CD8-positive, alpha-beta memory T cell (primary cell): ENCODE data around the gene THBD. TPM values are rescaled to one million over a fixed set of nuclear protein-coding genes. Genes with fewer than 3 reads are reported as not detected.

Experiments used
- CTCF ChIA-PET: fragments of 350-600 bp; sonication (Branson Sonifier 250); formaldehyde crosslinking; loops from one replicate; lab custom pipeline; 2021; ENCODE audit warnings: antibody characterized with exemption; lab: Charles Lee
- POLR2A ChIA-PET: fragments of 350-600 bp; sonication (Branson Sonifier 250); formaldehyde crosslinking; loops from one replicate; lab custom pipeline; 2021; ENCODE audit warnings: antibody characterized with exemption; lab: Charles Lee
- DNase-seq, 5 donors: peaks; one replicate each; pipeline versions ENCODE4 v3.0.0 to v3.0.0-alpha.2; 2020 to 2022; ENCODE audit warnings: mixed read lengths in 1 of 5
- H3K27ac ChIP-seq: one replicate; pipeline ENCODE4 v1.7.0; 2013; ENCODE audit warnings: low read depth, mild to moderate bottlenecking, low read length, moderate library complexity
- H3K27me3 ChIP-seq: 2 replicates; pipeline ENCODE4 v1.7.0; 2013; ENCODE audit warnings: low read length, mild to moderate bottlenecking; ENCODE audit not compliant: insufficient read depth, poor library complexity, severe bottlenecking
- H3K36me3 ChIP-seq: 2 replicates; pipeline ENCODE4 v1.7.0; 2013; ENCODE audit warnings: mild to moderate bottlenecking, low read length, moderate library complexity; ENCODE audit not compliant: insufficient read depth
- H3K4me1 ChIP-seq: 2 replicates; pipeline ENCODE4 v1.7.0; 2013; ENCODE audit warnings: mild to moderate bottlenecking, low read length, moderate library complexity; ENCODE audit not compliant: insufficient read depth
- H3K4me3 ChIP-seq: 2 replicates; pipeline ENCODE4 v1.7.0; 2013; ENCODE audit warnings: mild to moderate bottlenecking, low read length
- H3K9me3 ChIP-seq: 2 replicates; pipeline ENCODE4 v1.7.0; 2013; ENCODE audit warnings: mild to moderate bottlenecking, low read length
- H3K27ac Mint-ChIP-seq, 8 donors: one replicate each; pipeline ENCODE4 v1.8.0; 2020 to 2021; ENCODE audit warnings: mixed read lengths in 8 of 8, mild to moderate bottlenecking in 6 of 8, inconsistent platforms in 3 of 8, moderate library complexity in 3 of 8
- H3K27me3 Mint-ChIP-seq, 2 donors: one replicate each; pipeline ENCODE4 v1.8.0; 2020 to 2021; ENCODE audit warnings: mixed read lengths in 2 of 2, mild to moderate bottlenecking in 1 of 2, moderate library complexity in 1 of 2
- H3K36me3 Mint-ChIP-seq, 3 donors: one replicate each; pipeline ENCODE4 v1.8.0; 2020 to 2021; ENCODE audit warnings: mixed read lengths in 3 of 3, inconsistent platforms in 1 of 3, mild to moderate bottlenecking in 1 of 3
- H3K4me1 Mint-ChIP-seq, 3 donors: one replicate each; pipeline ENCODE4 v1.8.0; 2020 to 2021; ENCODE audit warnings: mixed read lengths in 3 of 3, inconsistent platforms in 1 of 3, mild to moderate bottlenecking in 1 of 3
- H3K4me3 Mint-ChIP-seq, 7 donors: one replicate each; pipeline ENCODE4 v1.8.0; 2020 to 2021; ENCODE audit warnings: mixed read lengths in 7 of 7, mild to moderate bottlenecking in 6 of 7, moderate library complexity in 4 of 7, inconsistent platforms in 2 of 7
- H3K9me3 Mint-ChIP-seq, 5 donors: one replicate each; pipeline ENCODE4 v1.8.0; 2020 to 2022; ENCODE audit warnings: mixed read lengths in 5 of 5, mild to moderate bottlenecking in 3 of 5, moderate library complexity in 2 of 5, inconsistent platforms in 1 of 5
- polyA plus RNA-seq: library from polyadenylated mRNA; unstranded; fragments of 300-500 nt; fragmentation: Illumina TruSeq; gene quantifications from one replicate; pipeline ENCODE4 v1.2.3, GENCODE V29; 2021
- total RNA-seq, 2 experiments: library from RNA; stranded (reverse); gene quantifications; one replicate each; pipeline ENCODE4 v1.2.3, GENCODE V29; 2021

Gene THBD
- total and polyA plus RNA-seq, 3 experiments from 2014 or later, result 0.13 to 0.31 TPM; not detected in 1

GRCh38 chr20:23086931-23087411, 37.5 kb upstream of the THBD start:
- peak overlapping the region in 1 of 7 donors; percentile 35 for H3K4me3 Mint-ChIP-seq
- H3K27me3 ChIP-seq, result no peaks in the 10 kb centered on the region
- CTCF ChIA-PET, result no interaction called here
- no peaks in the 10 kb centered on the region for H3K9me3 Mint-ChIP-seq
- peaks cover 2 to 13% of the 10 kb centered on the region in 2 donors for H3K27me3 Mint-ChIP-seq
- no peaks in the 10 kb centered on the region for H3K4me1 ChIP-seq
- H3K27ac Mint-ChIP-seq, result no peak overlapping the region
- H3K9me3 ChIP-seq, result no peaks in the 10 kb centered on the region
- no peak for DNase-seq
- no peaks in the 10 kb centered on the region for H3K36me3 ChIP-seq
- no peak overlapping the region for H3K27ac ChIP-seq
- H3K4me3 ChIP-seq, result no peak overlapping the region
- no peaks in the 10 kb centered on the region for H3K36me3 Mint-ChIP-seq
- H3K4me1 Mint-ChIP-seq, result peaks cover 10 to 22% (median 12%) of the 10 kb centered on the region in 3 donors
- POLR2A ChIA-PET, result no interaction called here

- Histone ChIP-seq H3K9me3 (no peaks in the 10 kb centered on the region), H3K27ac (no peak within 1 kb of the TSS), H3K4me3 (no peak within 1 kb of the TSS), H3K36me3 (no peaks in the 10 kb centered on the region), H3K4me1 (no peaks in the 10 kb centered on the region), H3K27me3 (no peaks in the 10 kb centered on the region)
- peak within 1 kb of the TSS in 5 of 8 donors; percentile 33 to 72 (median 60) for H3K27ac Mint-ChIP-seq
- DNase-seq, result peak in 1 of 5 donors; percentile 7
- H3K36me3 Mint-ChIP-seq, result no peaks in the 10 kb centered on the region
- H3K9me3 Mint-ChIP-seq, result no peaks in the 10 kb centered on the region
- peak within 1 kb of the TSS; percentile 27 to 92 (median 70) for H3K4me3 Mint-ChIP-seq
- H3K27me3 Mint-ChIP-seq, result peaks cover 2 to 13% of the 10 kb centered on the region in 2 donors
- POLR2A ChIA-PET, result no interaction called here
- CTCF ChIA-PET, result no interaction called here
- peaks cover 10 to 23% (median 12%) of the 10 kb centered on the region in 3 donors for H3K4me1 Mint-ChIP-seq
These were observed 36.6 kb upstream of the THBD start, which contains the start of gene CD93 for GRCh38 chr20:23086056-23086566. Gene CD93, minus strand, starts transcription at chr20:23086324. Its CDS starts 132 bp downstream, at chr20:23086192.

- ChIA-PET CTCF (no interaction called here), POLR2A (no interaction called here)
- H3K4me3 ChIP-seq, result no peak overlapping the region
- Mint-ChIP-seq H3K36me3 (no peaks in the 10 kb centered on the region), H3K4me3 (peak overlapping the region in 4 of 7 donors; percentile 15 to 77 (median 42)), H3K9me3 (no peaks in the 10 kb centered on the region), H3K4me1 (peaks cover 10 to 23% (median 12%) of the 10 kb centered on the region in 3 donors), H3K27me3 (peaks cover 2 to 13% of the 10 kb centered on the region in 2 donors), H3K27ac (no peak overlapping the region)
- H3K9me3 ChIP-seq, result no peaks in the 10 kb centered on the region
- DNase-seq, result no peak
- no peaks in the 10 kb centered on the region for H3K4me1 ChIP-seq
- H3K27ac ChIP-seq, result no peak overlapping the region
- H3K27me3 ChIP-seq, result no peaks in the 10 kb centered on the region
- H3K36me3 ChIP-seq, result no peaks in the 10 kb centered on the region
These were observed 36.1 kb upstream of the THBD start for GRCh38 chr20:23085436-23086055.

- ChIA-PET POLR2A (no interaction called here), CTCF (no interaction called here)
- Histone ChIP-seq H3K27ac (no peak overlapping the region), H3K36me3 (no peaks in the 10 kb centered on the region), H3K4me3 (no peak overlapping the region), H3K9me3 (no peaks in the 10 kb centered on the region), H3K27me3 (no peaks in the 10 kb centered on the region), H3K4me1 (no peaks in the 10 kb centered on the region)
- no peaks in the 10 kb centered on the region for H3K36me3 Mint-ChIP-seq
- H3K4me3 Mint-ChIP-seq, result no peak overlapping the region
- DNase-seq, result no peak
- H3K27me3 Mint-ChIP-seq, result peaks cover 2 to 9% of the 10 kb centered on the region in 2 donors
- peaks cover 10 to 23% (median 12%) of the 10 kb centered on the region in 3 donors for H3K4me1 Mint-ChIP-seq
- no peak overlapping the region for H3K27ac Mint-ChIP-seq
- no peaks in the 10 kb centered on the region for H3K9me3 Mint-ChIP-seq
These were observed 35.4 kb upstream of the THBD start for GRCh38 chr20:23084845-23085365.

- Histone ChIP-seq H3K27me3 (no peaks in the 10 kb centered on the region), H3K36me3 (no peaks in the 10 kb centered on the region), H3K27ac (no peak overlapping the region), H3K9me3 (no peaks in the 10 kb centered on the region), H3K4me1 (no peaks in the 10 kb centered on the region), H3K4me3 (no peak overlapping the region)
- DNase-seq, result no peak
- H3K27ac Mint-ChIP-seq, result peak overlapping the region in 1 of 8 donors; percentile 79
- peaks cover 2 to 9% of the 10 kb centered on the region in 2 donors for H3K27me3 Mint-ChIP-seq
- ChIA-PET POLR2A (no interaction called here), CTCF (no interaction called here)
- H3K4me1 Mint-ChIP-seq, result peaks cover 10 to 23% (median 12%) of the 10 kb centered on the region in 3 donors
- no peaks in the 10 kb centered on the region for H3K9me3 Mint-ChIP-seq
- H3K4me3 Mint-ChIP-seq, result peak overlapping the region in 1 of 7 donors; percentile 7
- H3K36me3 Mint-ChIP-seq, result no peaks in the 10 kb centered on the region
These were observed 34.9 kb upstream of the THBD start for GRCh38 chr20:23084282-23084844.

GRCh38 chr20:23083553-23084220, 34.2 kb upstream of the THBD start:
- Histone ChIP-seq H3K4me1 (no peaks in the 10 kb centered on the region), H3K27ac (no peak overlapping the region), H3K27me3 (no peaks in the 10 kb centered on the region), H3K4me3 (no peak overlapping the region), H3K9me3 (no peaks in the 10 kb centered on the region), H3K36me3 (no peaks in the 10 kb centered on the region)
- Mint-ChIP-seq H3K36me3 (no peaks in the 10 kb centered on the region), H3K27me3 (peaks cover 2 to 9% of the 10 kb centered on the region in 2 donors), H3K4me1 (peaks cover 10 to 23% (median 12%) of the 10 kb centered on the region in 3 donors), H3K27ac (peak overlapping the region in 2 of 8 donors; percentile 39 to 75), H3K9me3 (no peaks in the 10 kb centered on the region), H3K4me3 (peak overlapping the region in 3 of 7 donors; percentile 19 to 28 (median 24))
- CTCF ChIA-PET, result no interaction called here
- POLR2A ChIA-PET, result no interaction called here
- no peak for DNase-seq

GRCh38 chr20:23082846-23083552, 33.5 kb upstream of the THBD start:
- Mint-ChIP-seq H3K27me3 (peaks cover 2 to 9% of the 10 kb centered on the region in 2 donors), H3K4me3 (peak overlapping the region in 4 of 7 donors; percentile 19 to 28 (median 22)), H3K36me3 (no peaks in the 10 kb centered on the region), H3K27ac (peak overlapping the region in 2 of 8 donors; percentile 39 to 75), H3K4me1 (peaks cover 10 to 23% (median 12%) of the 10 kb centered on the region in 3 donors), H3K9me3 (no peaks in the 10 kb centered on the region)
- H3K4me3 ChIP-seq, result no peak overlapping the region
- POLR2A ChIA-PET, result no interaction called here
- no peaks in the 10 kb centered on the region for H3K27me3 ChIP-seq
- DNase-seq, result no peak
- H3K4me1 ChIP-seq, result no peaks in the 10 kb centered on the region
- H3K9me3 ChIP-seq, result no peaks in the 10 kb centered on the region
- H3K27ac ChIP-seq, result no peak overlapping the region
- H3K36me3 ChIP-seq, result no peaks in the 10 kb centered on the region
- CTCF ChIA-PET, result no interaction called here
